Measurements from ENCODE around the gene MIAT. TPM values are rescaled to one million over a fixed set of nuclear protein-coding genes. Genes with fewer than 3 reads are reported as not detected.
"Not testable (repeated sequence)": the region's sequence is repeated elsewhere in the genome, so short reads cannot be mapped to it uniquely, and the experiment has no call there.

MIAT gene
- polyA plus RNA-seq (2012; ENCODE audit: missing spikeins) = 10.0 TPM

GRCh38 chr22:26656891-26657851 lies at the start of gene MIAT:
TSS of gene MIAT (plus strand) at chr22:26657588.
- peak; percentile 54 for FAIRE-seq
- TF ChIP-seq TAF1 (IDR thresholded peaks at IDR 0.05; ENCODE audit: borderline replicate concordance, low read depth, low read length) (no peak), POLR2A (IDR thresholded peaks at IDR 0.05; ENCODE audit: low read depth, low read length) (peak; percentile 42; the same call in 1 of the 2 replicates), POLR2AphosphoS5 (IDR thresholded peaks at IDR 0.05; ENCODE audit: low read depth, low read length) (no peak)
- peak; percentile 69 for DNase-seq (ENCODE audit: insufficient read length)

GRCh38 chr22:26608129-26608528 lies 49.3 kb upstream of the MIAT start:
- DNase-seq (ENCODE audit: insufficient read length) = no peak
- no peak for FAIRE-seq
- TF ChIP-seq POLR2A (IDR thresholded peaks at IDR 0.05; ENCODE audit: low read depth, low read length) = no peak
- no peak for TF ChIP-seq POLR2AphosphoS5 (IDR thresholded peaks at IDR 0.05; ENCODE audit: low read depth, low read length)
- no peak for TF ChIP-seq TAF1 (IDR thresholded peaks at IDR 0.05; ENCODE audit: borderline replicate concordance, low read depth, low read length)

- DNase-seq (ENCODE audit: insufficient read length) (no peak), FAIRE-seq (peak; percentile 33)
These were observed 48.1 kb upstream of the MIAT start for GRCh38 chr22:26609287-26609686.

GRCh38 chr22:26610072-26610958 lies 47.1 kb upstream of the MIAT start:
- DNase-seq (ENCODE audit: insufficient read length) = peak; percentile 76
- FAIRE-seq = peak; percentile 99
- TF ChIP-seq TAF1 (IDR thresholded peaks at IDR 0.05; ENCODE audit: borderline replicate concordance, low read depth, low read length) (no peak), POLR2A (IDR thresholded peaks at IDR 0.05; ENCODE audit: low read depth, low read length) (no peak), POLR2AphosphoS5 (IDR thresholded peaks at IDR 0.05; ENCODE audit: low read depth, low read length) (no peak; the same call in 1 of the 2 replicates)

More at GRCh38 chr22:26609287-26609686, 48.1 kb upstream of the MIAT start:
- no peak for TF ChIP-seq POLR2A (IDR thresholded peaks at IDR 0.05; ENCODE audit: low read depth, low read length)
- no peak for TF ChIP-seq POLR2AphosphoS5 (IDR thresholded peaks at IDR 0.05; ENCODE audit: low read depth, low read length)
- TF ChIP-seq TAF1 (IDR thresholded peaks at IDR 0.05; ENCODE audit: borderline replicate concordance, low read depth, low read length) = no peak

- TF ChIP-seq POLR2A (IDR thresholded peaks at IDR 0.05; ENCODE audit: low read depth, low read length) (no peak), TAF1 (IDR thresholded peaks at IDR 0.05; ENCODE audit: borderline replicate concordance, low read depth, low read length) (no peak), POLR2AphosphoS5 (IDR thresholded peaks at IDR 0.05; ENCODE audit: low read depth, low read length) (no peak)
- FAIRE-seq = peak; percentile 53
- DNase-seq (ENCODE audit: insufficient read length) = no peak
These were observed 46.4 kb upstream of the MIAT start for GRCh38 chr22:26610996-26611395.

- DNase-seq (ENCODE audit: insufficient read length) (no peak), FAIRE-seq (no peak)
- no peak for TF ChIP-seq POLR2AphosphoS5 (IDR thresholded peaks at IDR 0.05; ENCODE audit: low read depth, low read length)
- TF ChIP-seq POLR2A (IDR thresholded peaks at IDR 0.05; ENCODE audit: low read depth, low read length) = no peak
- TF ChIP-seq TAF1 (IDR thresholded peaks at IDR 0.05; ENCODE audit: borderline replicate concordance, low read depth, low read length) = no peak
These were observed 44.7 kb upstream of the MIAT start for GRCh38 chr22:26612652-26613051.

GRCh38 chr22:26613753-26614152 lies 43.6 kb upstream of the MIAT start:
- FAIRE-seq; DNase-seq (ENCODE audit: insufficient read length): not testable (repeated sequence)

- no peak for FAIRE-seq
These were observed 43.1 kb upstream of the MIAT start for GRCh38 chr22:26614322-26614721.

GRCh38 chr22:26615149-26615548 lies 42.2 kb upstream of the MIAT start:
- DNase-seq (ENCODE audit: insufficient read length) (peak; percentile 49), FAIRE-seq (peak; percentile 73)
- TF ChIP-seq POLR2A (IDR thresholded peaks at IDR 0.05; ENCODE audit: low read depth, low read length) = no peak
- no peak for TF ChIP-seq TAF1 (IDR thresholded peaks at IDR 0.05; ENCODE audit: borderline replicate concordance, low read depth, low read length)
- TF ChIP-seq POLR2AphosphoS5 (IDR thresholded peaks at IDR 0.05; ENCODE audit: low read depth, low read length) = peak; percentile 45; the same call in 1 of the 2 replicates

More at GRCh38 chr22:26614322-26614721, 43.1 kb upstream of the MIAT start:
- DNase-seq (ENCODE audit: insufficient read length) = no peak
- TF ChIP-seq POLR2AphosphoS5 (IDR thresholded peaks at IDR 0.05; ENCODE audit: low read depth, low read length) = no peak

- DNase-seq (ENCODE audit: insufficient read length) = no peak
These were observed 41.5 kb upstream of the MIAT start for GRCh38 chr22:26615830-26616435.

GRCh38 chr22:26616650-26617049 lies 40.7 kb upstream of the MIAT start:
- FAIRE-seq = no peak
- DNase-seq (ENCODE audit: insufficient read length) = no peak
- TF ChIP-seq POLR2A (IDR thresholded peaks at IDR 0.05; ENCODE audit: low read depth, low read length) (no peak), POLR2AphosphoS5 (IDR thresholded peaks at IDR 0.05; ENCODE audit: low read depth, low read length) (no peak), TAF1 (IDR thresholded peaks at IDR 0.05; ENCODE audit: borderline replicate concordance, low read depth, low read length) (no peak)

More at GRCh38 chr22:26615830-26616435, 41.5 kb upstream of the MIAT start:
- no peak for TF ChIP-seq POLR2A (IDR thresholded peaks at IDR 0.05; ENCODE audit: low read depth, low read length)
- no peak for TF ChIP-seq TAF1 (IDR thresholded peaks at IDR 0.05; ENCODE audit: borderline replicate concordance, low read depth, low read length)
- no peak for TF ChIP-seq POLR2AphosphoS5 (IDR thresholded peaks at IDR 0.05; ENCODE audit: low read depth, low read length)
- FAIRE-seq = no peak

Data from GM12892 (cell line).